ENCODE measurements around the gene SLC5A8. TPM values are rescaled to one million over a fixed set of nuclear protein-coding genes. Genes with fewer than 3 reads are reported as not detected.

SLC5A8 gene
- total RNA-seq, result 0.41 TPM

- DNase-seq, result no peak
Measured at GRCh38 chr12:101209319-101210302, at the start of gene SLC5A8. Gene SLC5A8 (minus strand): TSS chr12:101210238. CDS start chr12:101209848, 390 bp downstream.

GRCh38 chr12:101257357-101257756 lies 47.3 kb upstream of the SLC5A8 start:
- no peak for DNase-seq

- no peak for DNase-seq
Measured at GRCh38 chr12:101256266-101256665, 46.2 kb upstream of the SLC5A8 start.

- no peak for DNase-seq
Measured at GRCh38 chr12:101243616-101244015, 33.6 kb upstream of the SLC5A8 start.

GRCh38 chr12:101243074-101243473 lies 33.0 kb upstream of the SLC5A8 start:
- no peak for DNase-seq

GRCh38 chr12:101238800-101239329 lies 28.8 kb upstream of the SLC5A8 start:
- DNase-seq, result peak; percentile 81

- peak; percentile 74 for DNase-seq
Measured at GRCh38 chr12:101238306-101238705, 28.3 kb upstream of the SLC5A8 start.

- no peak for DNase-seq
Measured at GRCh38 chr12:101235686-101236085, 25.6 kb upstream of the SLC5A8 start.

GRCh38 chr12:101231636-101232035 lies 21.6 kb upstream of the SLC5A8 start:
- no peak for DNase-seq

- DNase-seq, result no peak
Measured at GRCh38 chr12:101230547-101230946, 20.5 kb upstream of the SLC5A8 start.

- DNase-seq, result no peak
Measured at GRCh38 chr12:101229841-101230241, 19.8 kb upstream of the SLC5A8 start.

- DNase-seq, result no peak
Measured at GRCh38 chr12:101221301-101221700, 11.3 kb upstream of the SLC5A8 start.

- no peak for DNase-seq
Measured at GRCh38 chr12:101216810-101217209, 6.8 kb upstream of the SLC5A8 start.

GRCh38 chr12:101207086-101207780 lies 2.8 kb downstream of the SLC5A8 start:
- DNase-seq, result no peak

GRCh38 chr12:101204602-101205304 lies 5.3 kb downstream of the SLC5A8 start:
- no peak for DNase-seq

GRCh38 chr12:101200824-101201223 lies 9.2 kb downstream of the SLC5A8 start:
- DNase-seq, result no peak

GRCh38 chr12:101200145-101200544 lies 9.9 kb downstream of the SLC5A8 start:
- DNase-seq, result no peak

GRCh38 chr12:101186291-101186690 lies 23.7 kb downstream of the SLC5A8 start:
- DNase-seq, result no peak

- DNase-seq, result no peak
Measured at GRCh38 chr12:101181776-101182175, 28.3 kb downstream of the SLC5A8 start.

- no peak for DNase-seq
Measured at GRCh38 chr12:101174541-101174940, 35.5 kb downstream of the SLC5A8 start.

- no peak for DNase-seq
Measured at GRCh38 chr12:101173197-101173749, 36.8 kb downstream of the SLC5A8 start.

GRCh38 chr12:101172316-101172715 lies 37.7 kb downstream of the SLC5A8 start:
- DNase-seq, result no peak
